PFSK-1 (cell line): Measurements from ENCODE around the gene SDHB.

Experiments used
- FOXP2 ChIP-seq: optimal IDR thresholded peaks from 2 replicates; pipeline ENCODE3; 2011; ENCODE audit warnings: borderline replicate concordance, control low read depth, inconsistent platforms; ENCODE audit not compliant: insufficient read depth; ENCODE audit errors: extremely low read length, extremely low read depth
- POLR2AphosphoS5 ChIP-seq: IDR thresholded peaks from 2 replicates; pipeline ENCODE4 v1.6.1; 2012; ENCODE audit warnings: low read depth, mild to moderate bottlenecking, control low read depth, low read length, moderate library complexity
- SIN3A ChIP-seq: IDR thresholded peaks from 2 replicates; pipeline ENCODE4 v1.6.1; 2012; ENCODE audit warnings: mild to moderate bottlenecking, low read length, moderate library complexity, borderline replicate concordance; ENCODE audit not compliant: insufficient read depth
- TAF1 ChIP-seq: IDR thresholded peaks from 2 replicates; pipeline ENCODE4 v1.6.1; 2012; ENCODE audit warnings: low read length, control low read depth, borderline replicate concordance; ENCODE audit not compliant: insufficient read depth
- TF ChIP-seq, protein P1 (sequence below), 2 experiments: IDR thresholded peaks; 2 replicates each; pipeline versions ENCODE4 v1.6.1 to v1.8.0; 2011 to 2012; ENCODE audit warnings: low read depth in 2 of 2, low read length in 2 of 2, control low read depth in 1 of 2, inconsistent platforms in 1 of 2, mild to moderate bottlenecking in 1 of 2, moderate library complexity in 1 of 2; ENCODE audit not compliant: insufficient read depth in 1 of 2

- TF ChIP-seq SIN3A (no peak), POLR2AphosphoS5 (no peak), FOXP2 (no peak), TAF1 (no peak)
- TF ChIP-seq, protein P1, sequence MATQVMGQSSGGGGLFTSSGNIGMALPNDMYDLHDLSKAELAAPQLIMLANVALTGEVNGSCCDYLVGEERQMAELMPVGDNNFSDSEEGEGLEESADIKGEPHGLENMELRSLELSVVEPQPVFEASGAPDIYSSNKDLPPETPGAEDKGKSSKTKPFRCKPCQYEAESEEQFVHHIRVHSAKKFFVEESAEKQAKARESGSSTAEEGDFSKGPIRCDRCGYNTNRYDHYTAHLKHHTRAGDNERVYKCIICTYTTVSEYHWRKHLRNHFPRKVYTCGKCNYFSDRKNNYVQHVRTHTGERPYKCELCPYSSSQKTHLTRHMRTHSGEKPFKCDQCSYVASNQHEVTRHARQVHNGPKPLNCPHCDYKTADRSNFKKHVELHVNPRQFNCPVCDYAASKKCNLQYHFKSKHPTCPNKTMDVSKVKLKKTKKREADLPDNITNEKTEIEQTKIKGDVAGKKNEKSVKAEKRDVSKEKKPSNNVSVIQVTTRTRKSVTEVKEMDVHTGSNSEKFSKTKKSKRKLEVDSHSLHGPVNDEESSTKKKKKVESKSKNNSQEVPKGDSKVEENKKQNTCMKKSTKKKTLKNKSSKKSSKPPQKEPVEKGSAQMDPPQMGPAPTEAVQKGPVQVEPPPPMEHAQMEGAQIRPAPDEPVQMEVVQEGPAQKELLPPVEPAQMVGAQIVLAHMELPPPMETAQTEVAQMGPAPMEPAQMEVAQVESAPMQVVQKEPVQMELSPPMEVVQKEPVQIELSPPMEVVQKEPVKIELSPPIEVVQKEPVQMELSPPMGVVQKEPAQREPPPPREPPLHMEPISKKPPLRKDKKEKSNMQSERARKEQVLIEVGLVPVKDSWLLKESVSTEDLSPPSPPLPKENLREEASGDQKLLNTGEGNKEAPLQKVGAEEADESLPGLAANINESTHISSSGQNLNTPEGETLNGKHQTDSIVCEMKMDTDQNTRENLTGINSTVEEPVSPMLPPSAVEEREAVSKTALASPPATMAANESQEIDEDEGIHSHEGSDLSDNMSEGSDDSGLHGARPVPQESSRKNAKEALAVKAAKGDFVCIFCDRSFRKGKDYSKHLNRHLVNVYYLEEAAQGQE (IDR thresholded peaks at IDR 0.05; ENCODE audit: insufficient read depth in 1 of 2, low read depth in 2 of 2, low read length in 2 of 2) = no peak
These were observed 33.3 kb downstream of the SDHB start for GRCh38 chr1:17020502-17020901.
